GM12873 (cell line): Measurements from ENCODE around the gene FADS2.

Experiments used
- CTCF ChIP-seq: IDR thresholded peaks from 2 replicates; pipeline ENCODE4 v1.5.1; 2012; ENCODE audit warnings: low read depth, mild to moderate bottlenecking, moderate library complexity, low read length, control low read depth; ENCODE audit not compliant: insufficient read depth; ENCODE audit errors: missing control alignments

FADS2 gene

DNA sequence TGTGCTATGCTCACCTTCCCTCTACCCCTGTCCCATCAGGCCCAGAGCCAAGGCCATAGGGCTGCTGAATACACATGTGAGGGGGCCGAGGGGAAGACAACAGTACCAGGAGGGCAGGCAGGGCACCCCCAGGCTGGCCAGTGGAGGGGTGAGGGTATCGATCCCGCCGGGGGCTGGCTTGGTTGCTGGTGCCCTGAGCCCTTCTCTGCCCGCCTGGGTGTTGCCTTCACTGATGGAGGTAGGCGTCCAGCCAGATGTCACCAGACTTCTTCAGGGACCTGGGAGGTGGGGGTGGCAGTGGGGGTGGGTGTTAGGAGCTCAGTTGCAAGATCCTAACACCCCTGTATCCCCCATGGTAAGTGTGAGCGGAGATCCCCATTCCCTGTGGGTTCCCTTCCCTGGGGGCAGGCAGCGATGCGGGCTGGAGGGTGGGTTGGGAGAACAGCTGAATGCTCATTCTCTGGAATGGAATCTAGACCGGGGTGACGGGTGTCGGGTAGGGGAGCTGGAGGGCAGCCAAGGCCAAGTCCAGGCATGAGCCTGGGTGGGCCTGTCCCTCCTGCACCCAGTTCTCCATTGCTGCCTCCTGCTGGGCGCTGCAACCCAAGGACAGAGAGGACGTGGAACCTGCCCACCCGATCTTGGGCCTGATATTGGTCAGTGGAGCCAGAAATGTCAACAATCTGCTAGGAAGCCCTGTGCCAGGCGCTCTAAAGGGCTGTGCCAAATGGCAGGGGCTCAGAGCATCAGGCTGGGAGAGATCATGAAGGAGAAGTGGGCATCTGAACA, 45.7 kb downstream of the FADS2 start:
- no peak for TF ChIP-seq CTCF

- TF ChIP-seq CTCF, result no peak
Measured at GRCh38 chr11:61874377-61874809, 46.3 kb downstream of the FADS2 start.

DNA sequence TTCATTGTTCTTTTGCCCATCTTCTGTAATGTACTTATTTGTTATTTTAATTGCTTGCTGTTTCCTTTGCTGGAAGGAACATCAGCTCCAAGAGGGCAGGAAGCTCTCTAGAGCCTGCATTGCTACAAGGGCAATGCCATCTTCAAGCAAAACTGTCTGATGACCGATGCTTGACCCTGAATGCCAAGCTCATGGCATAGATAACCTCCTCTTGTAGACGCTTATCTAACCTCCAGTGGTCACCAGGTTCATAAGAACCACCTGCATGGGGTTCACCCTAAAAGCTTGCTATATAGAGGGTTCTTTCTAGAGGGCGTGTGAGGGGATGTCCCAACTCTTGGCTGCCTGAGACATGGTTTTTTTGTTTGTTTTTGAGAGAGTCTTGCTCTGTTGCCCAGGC, 46.8 kb downstream of the FADS2 start:
- no peak for TF ChIP-seq CTCF

DNA sequence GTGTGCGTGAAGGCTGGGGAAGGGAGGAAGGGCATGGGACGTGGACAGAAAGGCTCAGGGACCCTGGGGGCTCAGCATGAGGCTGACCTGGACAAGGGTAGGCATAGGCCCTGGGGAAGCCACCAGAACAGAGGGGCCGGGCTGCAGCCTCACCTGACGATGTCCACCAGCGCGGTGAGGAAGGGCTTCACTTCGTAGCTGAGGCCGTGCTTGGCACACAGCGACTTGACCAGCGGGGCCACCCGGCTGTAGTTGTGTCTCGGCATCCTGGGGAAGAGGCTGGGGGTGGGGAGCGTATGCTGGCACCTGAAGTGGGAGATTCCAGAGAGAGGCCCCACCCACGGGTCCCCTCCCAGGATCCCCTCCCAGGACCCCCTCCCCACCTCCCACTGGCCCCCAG, 47.6 kb downstream of the FADS2 start:
- no peak for TF ChIP-seq CTCF

- TF ChIP-seq CTCF, result no peak
Measured at GRCh38 chr11:61879152-61879551, 51.1 kb downstream of the FADS2 start.

DNA sequence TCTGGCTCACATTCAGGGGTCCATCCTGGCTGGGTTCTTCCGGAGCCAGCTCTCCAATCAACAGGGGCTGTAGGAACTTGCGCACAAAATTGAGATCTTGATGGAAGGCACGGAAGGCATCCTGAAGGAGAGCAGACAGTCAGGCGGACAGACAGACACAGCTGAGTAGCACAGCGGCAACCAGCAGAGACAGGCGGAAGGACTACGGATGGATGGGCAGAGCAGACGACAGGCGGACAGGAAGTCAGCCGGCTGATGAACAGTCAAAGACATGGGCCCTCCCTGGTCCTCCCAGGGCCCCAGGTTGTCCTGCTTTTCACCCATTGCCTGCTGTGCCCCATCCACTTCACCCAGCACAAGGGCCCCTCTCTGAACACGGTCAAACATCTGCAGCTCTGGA, 51.9 kb downstream of the FADS2 start:
- no peak for TF ChIP-seq CTCF

- TF ChIP-seq CTCF, result no peak
Measured at GRCh38 chr11:61880454-61880853, 52.4 kb downstream of the FADS2 start.

- TF ChIP-seq CTCF, result no peak
Measured at GRCh38 chr11:61881397-61881796, 53.3 kb downstream of the FADS2 start.
